GM21619 (cell line): ENCODE data around the gene PROC.

Source experiments
- ATAC-seq: cut with Tn5 transposase; IDR thresholded peaks from one replicate; pipeline ENCODE4 v1.9.1; 2021; ENCODE audit not compliant: unreplicated experiment

The PROC gene

DNA sequence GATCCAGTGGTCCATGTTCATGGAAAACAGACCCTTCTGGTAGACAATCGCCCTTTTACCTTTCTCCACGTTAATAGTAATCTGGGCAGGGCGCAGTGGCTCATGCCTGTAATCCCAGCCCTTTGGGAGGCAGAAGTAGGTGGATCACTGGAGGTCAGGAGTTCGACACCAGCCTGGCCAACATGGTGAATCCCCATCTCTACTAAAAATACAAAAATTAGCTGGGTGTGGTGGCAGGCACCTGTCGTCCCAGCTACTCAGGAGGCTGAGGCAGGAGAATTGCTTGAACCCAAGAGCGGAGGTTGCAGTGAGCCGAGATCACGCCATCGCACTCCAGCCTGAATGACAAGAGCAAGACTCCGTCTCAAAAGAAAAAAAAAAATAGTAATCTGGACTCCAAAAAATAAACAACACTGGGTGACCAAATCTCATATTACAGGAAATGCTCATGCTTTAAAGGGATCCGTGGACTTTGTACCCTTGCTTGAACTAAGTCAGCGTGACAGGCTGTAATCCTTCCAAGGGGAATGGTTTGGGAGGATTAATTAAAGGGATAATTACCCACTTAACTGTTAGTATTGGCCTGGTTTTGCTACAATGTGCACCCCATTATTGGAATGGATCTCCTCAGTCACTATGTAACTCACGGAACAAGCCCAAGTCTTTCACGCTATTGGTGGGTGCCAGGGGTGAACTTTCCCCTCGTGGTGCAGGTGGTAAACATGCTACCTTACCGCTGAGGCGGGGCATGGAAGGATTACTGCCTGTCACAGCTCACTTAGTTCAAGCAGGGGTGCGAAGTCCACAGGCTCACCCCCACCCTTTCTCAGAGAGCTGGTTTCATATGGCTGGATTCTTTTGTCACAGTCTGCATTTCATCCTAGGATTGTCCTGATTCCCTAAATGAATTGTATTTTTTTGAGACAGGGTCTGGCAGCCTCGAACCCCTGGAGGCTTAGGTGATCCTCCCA lies 36.7 kb downstream of the PROC start:
- no peak for ATAC-seq

DNA sequence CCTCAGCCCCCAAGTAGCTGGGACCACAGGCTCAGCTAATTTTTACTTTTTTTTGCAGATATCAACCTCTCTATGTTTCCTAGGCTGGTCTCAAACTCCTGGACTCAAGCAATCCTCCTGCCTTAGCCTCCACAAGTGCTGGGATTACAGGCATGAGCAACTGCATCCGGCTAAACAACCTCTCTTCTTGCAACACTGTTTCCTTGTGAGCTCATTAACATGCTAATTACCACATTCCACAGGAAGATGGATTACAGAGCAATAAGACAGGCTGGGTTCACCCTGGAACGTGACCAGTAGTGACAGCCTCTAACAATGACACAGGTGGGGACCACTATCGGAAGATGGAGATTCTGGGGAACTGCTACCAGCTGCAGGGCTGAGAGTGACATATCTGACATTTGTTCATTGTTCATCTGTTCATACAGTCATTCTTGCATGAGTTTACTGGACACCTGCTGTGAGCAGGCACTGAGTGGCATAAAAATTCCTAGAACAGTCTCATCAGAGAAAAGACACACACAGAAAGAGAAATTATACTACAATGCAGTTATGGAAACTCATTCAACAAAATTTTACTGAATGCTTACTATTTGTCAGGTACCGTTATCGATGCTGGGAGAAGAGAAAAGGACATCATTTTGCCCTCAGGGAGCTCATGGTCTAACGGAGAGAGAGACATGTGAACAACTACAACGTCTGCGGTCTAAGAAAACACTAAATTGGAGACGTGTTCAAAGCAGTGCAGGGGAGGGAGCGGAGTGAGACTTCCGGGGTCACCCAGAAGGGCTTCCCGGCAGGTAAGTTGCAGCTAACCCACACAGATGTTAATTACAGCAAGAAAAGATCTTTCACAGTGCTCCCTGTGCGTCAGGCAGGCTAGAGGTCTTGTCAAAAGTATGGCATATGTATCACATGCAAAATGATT lies 37.6 kb downstream of the PROC start:
- ATAC-seq: no peak

DNA sequence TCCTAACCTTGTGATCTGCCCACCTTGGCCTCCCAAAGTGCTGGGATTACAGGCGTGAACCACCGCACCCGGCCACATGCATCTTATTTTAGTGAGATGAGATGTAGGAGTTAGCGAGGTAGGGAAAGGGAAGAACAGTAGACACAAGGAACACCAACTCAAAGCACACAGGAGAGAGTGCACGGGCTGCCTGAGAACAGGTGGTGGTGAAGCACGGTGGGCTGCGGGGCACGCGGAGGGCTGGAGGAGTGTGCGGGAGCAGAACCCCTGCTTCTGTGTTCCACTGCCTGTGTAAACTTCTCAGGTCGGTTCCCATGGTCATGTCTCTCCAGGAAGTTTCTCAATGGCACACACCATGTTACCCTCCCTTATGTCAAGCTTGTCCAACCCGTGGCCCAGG lies 38.7 kb downstream of the PROC start:
- ATAC-seq: no peak

DNA sequence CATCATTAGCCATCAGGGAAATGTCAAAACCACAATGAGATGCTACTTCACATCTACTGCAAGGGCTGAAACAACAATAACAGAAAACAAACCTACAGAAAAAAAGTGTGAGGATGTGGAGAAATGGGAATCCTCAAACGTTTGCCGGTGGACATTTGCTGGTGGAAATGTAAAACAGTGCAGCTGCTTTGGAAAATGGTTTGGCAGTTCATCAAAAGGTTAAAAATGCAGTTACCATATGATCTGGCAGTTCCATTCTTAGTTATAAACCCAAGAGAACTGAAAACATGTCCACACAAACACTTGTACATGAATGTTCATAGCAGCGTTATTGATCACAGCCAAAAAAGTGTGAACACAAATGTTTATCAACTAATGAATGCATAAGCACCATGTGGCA lies 44.2 kb downstream of the PROC start:
- ATAC-seq: no peak

- no peak for ATAC-seq
These were observed 45.1 kb downstream of the PROC start for GRCh38 chr2:127463155-127463991.

GRCh38 chr2:127464470-127465257 lies 46.4 kb downstream of the PROC start:
- no peak for ATAC-seq

DNA sequence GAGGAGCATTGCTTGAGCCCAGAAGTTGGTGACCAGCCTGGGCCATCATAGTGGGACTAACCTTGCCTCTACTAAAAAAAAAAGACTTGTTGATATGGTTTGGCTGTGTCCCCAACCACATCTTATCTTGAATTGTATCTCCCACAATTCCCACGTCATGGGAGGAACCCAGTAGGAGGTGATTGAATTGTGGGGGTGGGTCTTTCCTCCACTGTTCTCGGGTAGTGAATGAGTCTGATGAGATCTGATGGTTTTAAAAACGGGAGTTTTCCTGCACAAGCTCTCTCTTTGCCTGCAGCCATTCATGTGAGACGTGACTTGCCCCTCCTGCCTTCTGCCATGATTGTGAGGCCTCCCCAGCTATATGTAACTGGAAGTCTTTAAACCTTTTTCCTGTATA lies 47.0 kb downstream of the PROC start:
- no peak for ATAC-seq

- ATAC-seq: no peak
These were observed 50.8 kb downstream of the PROC start for GRCh38 chr2:127469051-127469450.

DNA sequence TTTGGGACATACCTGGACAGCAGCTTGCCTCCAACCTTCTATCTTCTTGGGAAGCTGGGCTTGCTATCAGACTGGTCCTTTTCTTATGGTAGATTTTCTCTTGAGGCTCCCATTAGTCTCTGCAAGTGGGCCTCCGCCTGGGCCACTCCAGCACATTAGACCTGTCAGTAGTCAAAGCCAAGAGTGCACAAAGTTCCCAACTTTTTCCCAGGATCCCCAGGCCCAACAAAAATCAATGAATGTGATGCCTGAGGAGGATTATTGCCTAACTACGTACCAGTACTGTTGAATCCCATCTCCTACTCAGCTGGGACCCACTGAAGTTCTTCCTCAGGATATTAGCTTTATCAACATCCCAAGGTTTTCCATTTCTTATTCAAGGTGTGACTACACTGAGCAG lies 51.7 kb downstream of the PROC start:
- ATAC-seq: no peak

DNA sequence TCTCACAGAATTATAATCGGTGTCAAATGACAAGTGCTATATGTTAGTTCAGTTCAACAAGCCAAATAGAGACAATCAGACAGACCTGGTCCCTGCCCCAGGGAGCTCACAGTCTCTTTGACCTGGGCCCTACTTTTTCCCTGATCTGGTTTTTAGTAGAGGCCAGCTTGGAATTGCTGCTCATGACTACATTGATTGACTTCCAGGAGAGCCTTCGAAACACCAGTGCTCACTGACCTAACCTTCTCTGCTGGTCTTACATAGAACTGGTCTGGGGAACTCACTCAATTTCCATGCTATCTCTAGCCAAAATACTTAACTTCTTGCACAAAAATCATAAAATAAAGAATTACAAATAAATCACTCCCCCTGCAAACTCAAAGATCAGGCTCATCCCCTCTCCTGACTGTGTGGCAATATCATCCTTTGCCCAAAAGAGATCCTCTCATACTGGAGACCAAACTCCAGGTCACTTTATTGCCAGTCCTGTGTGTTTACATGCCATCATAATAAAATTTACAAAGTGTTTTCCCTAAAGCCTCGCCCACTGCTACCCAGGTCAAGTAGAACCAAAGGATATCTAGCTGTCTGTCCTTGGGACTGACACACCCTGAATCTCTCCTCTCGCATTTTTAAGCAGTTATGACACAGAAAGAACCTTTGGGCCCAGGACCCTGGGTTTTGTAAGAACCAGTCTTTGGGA lies 53.2 kb downstream of the PROC start:
- ATAC-seq: no peak

DNA sequence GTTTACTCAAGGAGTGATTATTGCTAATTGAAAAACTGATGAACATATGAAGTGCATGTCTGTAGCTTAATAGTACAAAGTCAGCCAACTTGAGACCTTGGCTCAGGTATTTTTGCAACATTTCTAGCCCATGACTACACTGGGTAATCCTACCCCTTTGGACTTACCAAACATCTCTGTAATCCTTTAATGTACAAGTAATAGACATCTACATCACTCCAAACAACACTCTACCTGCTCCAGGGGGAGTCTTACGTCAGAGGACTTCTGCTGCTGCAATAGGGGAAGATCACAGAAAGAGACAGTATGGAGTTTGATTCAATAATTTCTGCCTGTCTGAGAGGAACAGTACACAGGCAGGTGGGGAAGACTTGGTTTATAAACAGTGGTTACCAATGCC lies 54.0 kb downstream of the PROC start:
- ATAC-seq: no peak

DNA sequence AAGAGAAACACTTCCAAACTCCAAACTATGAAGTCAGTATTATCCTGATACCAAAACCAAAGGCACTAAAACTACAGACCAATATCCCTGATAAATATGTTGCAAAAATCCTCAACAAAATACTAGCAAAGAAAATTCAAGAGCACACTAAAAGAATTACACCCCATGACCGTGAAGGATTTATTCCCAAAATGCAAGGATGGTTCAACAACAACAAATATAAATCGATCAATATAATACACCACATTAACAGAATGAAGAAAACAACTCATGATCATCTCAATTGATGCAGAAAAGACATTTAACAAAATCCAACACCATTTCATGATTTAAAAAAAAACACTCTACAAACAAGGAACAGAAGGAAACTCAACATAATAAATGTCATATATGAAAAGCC lies 57.6 kb downstream of the PROC start:
- ATAC-seq: no peak
